ENCODE data around the gene CELA2A. TPM values are rescaled to one million over a fixed set of nuclear protein-coding genes. Genes with fewer than 3 reads are reported as not detected.
A peak's percentile ranks its signal among the peaks of the same experiment; 100 is the strongest.

The CELA2A gene
- not detected for total RNA-seq

GRCh38 chr1:15456313-15456954 lies at the start of gene CELA2A:
Gene CELA2A, plus strand, starts transcription at chr1:15456732. Its CDS starts 22 bp downstream, at chr1:15456754.
- no peaks in the 10 kb centered on the region for H3K9me3 ChIP-seq
- DNase-seq (ENCODE audit: extremely low spot score), result no peak
- H3K4me1 ChIP-seq, result peaks cover 0 to 21% (median 17%) of the 10 kb centered on the region in 4 donors
- WGBS, result 92% methylated on average over 8 of the region's 8 CpGs
- no peak for TF ChIP-seq POLR2AphosphoS5 (IDR thresholded peaks at IDR 0.05)
- TF ChIP-seq EP300 (IDR thresholded peaks at IDR 0.05), result no peak
- TF ChIP-seq POLR2A (IDR thresholded peaks at IDR 0.05; ENCODE audit: low read depth), result no peak
- no peak within 1 kb of the TSS for H3K4me3 ChIP-seq
- no peaks in the 10 kb centered on the region for H3K27me3 ChIP-seq
- no peak within 1 kb of the TSS for H3K27ac ChIP-seq (replicated peaks in 1 of 4)
- intact Hi-C loops (cut with DNase I), result no loop called here
- no peaks in the 10 kb centered on the region for H3K36me3 ChIP-seq

GRCh38 chr1:15407580-15407979 lies 49.0 kb upstream of the CELA2A start:
- WGBS, result 63% methylated on average over 7 of the region's 7 CpGs
- no peak for DNase-seq (ENCODE audit: extremely low spot score)
- Histone ChIP-seq H3K4me1 (peaks cover 31 to 54% (median 49%) of the 10 kb centered on the region in 4 donors), H3K27ac (replicated peaks in 1 of 4) (peak overlapping the region; percentile 54 to 75 (median 64)), H3K27me3 (no peaks in the 10 kb centered on the region), H3K9me3 (no peaks in the 10 kb centered on the region), H3K4me3 (no peak overlapping the region), H3K36me3 (no peaks in the 10 kb centered on the region)
- intact Hi-C loops (cut with DNase I), result loop anchor here (5.0 kb wide), 1 partner anchor 70 kb away; no protein-coding TSS in a partner anchor
- TF ChIP-seq EP300 (IDR thresholded peaks at IDR 0.05) (no peak), POLR2AphosphoS5 (IDR thresholded peaks at IDR 0.05) (no peak), POLR2A (IDR thresholded peaks at IDR 0.05; ENCODE audit: low read depth) (no peak), CTCF (IDR thresholded peaks at IDR 0.05) (no peak)

GRCh38 chr1:15408890-15409387 lies 47.6 kb upstream of the CELA2A start:
- WGBS, result 54% methylated on average over 10 of the region's 14 CpGs
- no peak for TF ChIP-seq CTCF (IDR thresholded peaks at IDR 0.05)
- TF ChIP-seq POLR2A (IDR thresholded peaks at IDR 0.05; ENCODE audit: low read depth), result no peak
- no peak for TF ChIP-seq EP300 (IDR thresholded peaks at IDR 0.05)
- no peak for TF ChIP-seq POLR2AphosphoS5 (IDR thresholded peaks at IDR 0.05)

GRCh38 chr1:15409388-15410222 lies 46.9 kb upstream of the CELA2A start, which contains the start of gene EFHD2:
Gene EFHD2, plus strand, starts transcription at chr1:15409888. Its CDS starts 84 bp downstream, at chr1:15409972.
- TF ChIP-seq CTCF (IDR thresholded peaks at IDR 0.05) (no peak), POLR2AphosphoS5 (IDR thresholded peaks at IDR 0.05) (peak; percentile 76 to 86), POLR2A (IDR thresholded peaks at IDR 0.05; ENCODE audit: low read depth) (peak; percentile 28)
- no peaks in the 10 kb centered on the region for H3K27me3 ChIP-seq
- peaks cover 0 to under 1% (median 0%) of the 10 kb centered on the region in 4 donors for H3K36me3 ChIP-seq
- no peaks in the 10 kb centered on the region for H3K9me3 ChIP-seq
- 0% methylated on average over 21 of the region's 99 CpGs for WGBS
- H3K4me1 ChIP-seq, result peaks cover 49 to 73% (median 63%) of the 10 kb centered on the region in 4 donors
- intact Hi-C loops (cut with DNase I), result loop anchor here (5.0 kb wide), 1 partner anchor 72 kb away; no protein-coding TSS in a partner anchor
- H3K4me3 ChIP-seq, result peak within 1 kb of the TSS; percentile 78 to 99 (median 96)
- no peak for DNase-seq (ENCODE audit: extremely low spot score)
- peak within 1 kb of the TSS; percentile 80 to 87 (median 84) for H3K27ac ChIP-seq (replicated peaks in 1 of 4)

More at GRCh38 chr1:15408890-15409387, 47.6 kb upstream of the CELA2A start:
- no peak for DNase-seq (ENCODE audit: extremely low spot score)
- intact Hi-C loops (cut with DNase I), result loop anchor here (5.0 kb wide), 1 partner anchor 72 kb away; no protein-coding TSS in a partner anchor
- Histone ChIP-seq H3K27me3 (no peaks in the 10 kb centered on the region), H3K27ac (replicated peaks in 1 of 4) (peak overlapping the region; percentile 80 to 87 (median 84)), H3K9me3 (no peaks in the 10 kb centered on the region), H3K4me3 (peak overlapping the region; percentile 78 to 99 (median 96)), H3K4me1 (peaks cover 43 to 68% (median 60%) of the 10 kb centered on the region in 4 donors), H3K36me3 (no peaks in the 10 kb centered on the region)
